GM13977 (cell line): ENCODE results near the gene GABBR2.

Source experiments
- DNase-seq: peaks from one replicate; pipeline ENCODE4 v3.0.0; 2012; ENCODE audit warnings: low spot score
- in situ Hi-C: fragments of 300-500 bp; cut with MboI; formaldehyde crosslinking; loops from one replicate; pipeline ENCODE4 v1.12.0; 2022; ENCODE audit warnings: low sequenced_read_pairs, low pct_unique_long_range_greater_than_20kb, mixed read lengths, inconsistent platforms; ENCODE audit not compliant: unreplicated experiment
- TF ChIP-seq, protein P1 (sequence below): IDR thresholded peaks from 2 replicates; pipeline ENCODE4 v1.5.1; 2012; ENCODE audit warnings: mild to moderate bottlenecking, control low read depth; ENCODE audit not compliant: insufficient read depth; ENCODE audit errors: extremely low read depth, missing control alignments

Gene GABBR2

DNA sequence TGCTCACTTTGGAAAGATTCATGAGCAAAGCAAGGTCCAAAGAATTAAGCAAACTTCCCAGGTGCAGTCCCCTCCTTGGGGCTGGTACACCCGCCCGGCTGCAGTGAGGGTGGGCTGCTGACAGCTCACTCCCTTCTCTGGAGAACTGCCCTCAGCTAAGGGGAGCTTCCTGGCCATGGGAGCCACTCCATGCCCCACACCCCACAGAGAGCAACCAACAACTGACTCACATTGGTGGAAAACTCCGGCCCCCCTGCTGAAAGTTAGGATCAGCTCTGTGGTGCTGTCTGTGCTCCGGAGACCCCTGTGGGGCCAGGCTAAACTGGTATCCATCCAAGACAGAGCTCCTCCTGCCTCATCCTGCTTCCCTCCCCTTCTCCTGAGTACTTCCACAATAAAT is 223.0 kb downstream of the GABBR2 start:
- in situ Hi-C loops: no loop called here
- TF ChIP-seq, protein P1, sequence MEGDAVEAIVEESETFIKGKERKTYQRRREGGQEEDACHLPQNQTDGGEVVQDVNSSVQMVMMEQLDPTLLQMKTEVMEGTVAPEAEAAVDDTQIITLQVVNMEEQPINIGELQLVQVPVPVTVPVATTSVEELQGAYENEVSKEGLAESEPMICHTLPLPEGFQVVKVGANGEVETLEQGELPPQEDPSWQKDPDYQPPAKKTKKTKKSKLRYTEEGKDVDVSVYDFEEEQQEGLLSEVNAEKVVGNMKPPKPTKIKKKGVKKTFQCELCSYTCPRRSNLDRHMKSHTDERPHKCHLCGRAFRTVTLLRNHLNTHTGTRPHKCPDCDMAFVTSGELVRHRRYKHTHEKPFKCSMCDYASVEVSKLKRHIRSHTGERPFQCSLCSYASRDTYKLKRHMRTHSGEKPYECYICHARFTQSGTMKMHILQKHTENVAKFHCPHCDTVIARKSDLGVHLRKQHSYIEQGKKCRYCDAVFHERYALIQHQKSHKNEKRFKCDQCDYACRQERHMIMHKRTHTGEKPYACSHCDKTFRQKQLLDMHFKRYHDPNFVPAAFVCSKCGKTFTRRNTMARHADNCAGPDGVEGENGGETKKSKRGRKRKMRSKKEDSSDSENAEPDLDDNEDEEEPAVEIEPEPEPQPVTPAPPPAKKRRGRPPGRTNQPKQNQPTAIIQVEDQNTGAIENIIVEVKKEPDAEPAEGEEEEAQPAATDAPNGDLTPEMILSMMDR: no peak
- DNase-seq: no peak

DNA sequence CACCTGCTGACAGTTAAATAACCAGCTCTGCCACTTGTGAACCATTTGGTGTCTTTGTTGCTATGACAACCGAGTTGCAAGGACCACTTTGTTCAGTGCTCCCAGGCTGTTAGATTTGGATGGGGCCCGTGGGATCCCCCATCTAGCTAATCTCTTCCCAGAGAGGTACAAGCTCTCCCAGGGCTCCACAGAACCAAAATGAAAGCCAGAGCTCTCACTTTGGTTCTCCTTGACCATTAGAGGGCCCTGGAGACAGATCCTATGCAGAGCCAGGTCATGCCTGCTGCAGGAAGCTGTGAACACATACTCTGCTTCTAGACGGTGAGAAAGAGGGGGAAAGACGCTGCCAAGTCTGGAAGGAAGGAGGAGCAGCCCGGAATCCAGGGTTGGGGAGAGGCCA is 224.6 kb downstream of the GABBR2 start:
- TF ChIP-seq, protein P1: no peak
- DNase-seq: no peak
- in situ Hi-C loops: no loop called here

DNA sequence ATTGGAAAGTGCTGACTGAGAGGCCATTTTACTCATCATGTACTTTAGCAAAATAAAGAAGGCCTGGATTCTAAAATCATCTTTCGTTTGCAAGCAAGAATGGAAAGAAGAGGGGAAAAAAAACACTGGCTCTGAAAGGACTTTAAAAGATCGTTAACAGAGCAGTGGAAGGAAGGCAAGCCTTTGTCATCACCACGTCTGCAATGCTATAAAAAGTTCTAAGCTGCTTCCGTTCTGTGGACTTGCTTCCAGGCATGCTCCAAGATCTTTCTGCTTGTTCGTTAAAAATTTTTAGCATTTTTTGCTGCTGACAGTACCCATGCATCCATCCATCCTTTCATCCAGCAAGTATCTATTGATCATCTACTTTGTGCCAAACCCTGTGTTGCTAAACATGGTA is 226.5 kb downstream of the GABBR2 start:
- DNase-seq: no peak
- TF ChIP-seq, protein P1: no peak

DNA sequence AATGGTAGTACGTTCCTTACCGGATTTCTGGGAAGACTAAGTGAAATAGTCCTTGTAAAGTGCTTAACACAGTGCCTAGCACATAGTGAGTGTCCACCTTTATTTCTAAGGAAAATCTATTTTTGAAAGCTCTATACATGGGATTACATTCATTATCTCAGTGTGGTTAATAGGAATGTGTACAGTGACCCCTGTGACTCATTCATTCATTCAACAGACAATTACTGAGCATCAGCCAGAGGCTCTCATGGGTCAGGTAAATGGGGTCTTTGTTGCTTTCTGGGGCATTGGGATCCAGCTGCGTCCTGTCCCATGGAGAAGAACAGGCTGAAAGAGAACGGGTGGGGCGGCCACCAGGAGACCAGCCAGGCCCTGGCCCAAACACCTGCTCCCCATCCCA is 227.1 kb downstream of the GABBR2 start:
- TF ChIP-seq, protein P1: no peak
- DNase-seq: no peak
- in situ Hi-C loops: no loop called here

More for the DNA sequence above, 226.5 kb downstream of the GABBR2 start:
- in situ Hi-C loops: no loop called here

DNA sequence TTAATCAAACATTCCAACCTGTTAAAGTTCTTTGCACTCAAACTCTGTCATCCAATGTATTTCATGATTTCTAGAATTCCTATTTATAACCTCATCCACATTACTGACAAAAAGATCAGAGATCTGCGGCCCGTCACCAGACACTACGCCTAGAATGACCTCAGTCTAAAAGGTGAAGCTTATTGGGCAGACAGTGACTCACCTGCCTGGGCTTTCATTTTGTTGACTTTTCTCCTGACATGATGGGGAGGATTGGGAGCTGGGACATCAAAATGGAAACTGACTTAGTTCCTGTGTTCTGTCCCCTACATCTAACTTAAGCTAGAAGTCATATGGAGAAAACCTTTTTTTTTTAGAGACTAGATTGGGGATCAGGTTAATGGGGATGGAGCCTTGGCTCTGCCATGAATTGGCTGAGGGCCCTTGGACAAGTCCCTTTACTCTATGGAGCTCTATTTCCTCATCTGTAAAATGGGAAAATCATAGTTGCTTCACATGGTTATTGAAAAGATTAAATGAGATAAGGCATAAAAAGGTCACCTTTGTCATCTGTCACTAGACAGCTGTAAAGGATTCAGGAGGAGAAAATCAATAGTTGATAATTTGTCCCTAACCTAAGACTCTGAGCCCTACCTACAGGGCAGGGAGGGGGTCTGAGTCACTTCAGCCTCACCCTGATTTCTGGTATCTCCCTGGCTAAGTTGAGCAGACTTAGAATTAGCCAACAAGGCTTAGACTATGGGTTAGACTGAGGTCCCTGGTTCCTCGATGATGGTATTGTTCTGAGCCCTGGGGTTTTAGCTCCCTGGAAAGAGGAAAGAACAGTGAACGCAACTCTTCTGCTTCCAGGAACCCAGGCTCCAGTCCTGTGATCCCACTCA is 228.5 kb downstream of the GABBR2 start:
- DNase-seq: no peak
- in situ Hi-C loops: no loop called here
- TF ChIP-seq, protein P1: no peak

DNA sequence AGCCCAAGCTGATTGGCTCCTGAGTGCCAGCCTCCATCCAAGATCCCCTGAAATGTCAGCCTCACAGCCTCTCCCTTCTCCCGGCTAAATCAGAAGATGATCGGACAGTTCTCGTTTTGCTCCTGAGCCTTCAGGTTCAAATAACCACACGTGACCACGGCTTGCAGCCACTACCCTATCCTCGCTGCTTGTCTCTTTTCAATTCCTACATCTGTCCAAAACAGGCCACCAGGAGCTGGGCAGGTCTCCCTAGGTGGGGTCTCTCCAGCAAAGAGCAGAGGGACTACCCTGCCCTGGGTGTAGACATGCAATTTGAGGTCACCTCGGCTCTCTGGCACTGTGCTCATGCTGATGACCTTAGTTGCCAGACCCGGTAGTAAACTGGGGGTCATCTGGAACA is 229.3 kb downstream of the GABBR2 start:
- TF ChIP-seq, protein P1: no peak
- in situ Hi-C loops: no loop called here
- no peak for DNase-seq
